ENCODE measurements around the gene PRR16.

GRCh38 chr5:120464627-120465435, 731 bp downstream of the PRR16 start:
- TF ChIP-seq CTCF (IDR thresholded peaks at IDR 0.05) (no peak), GABPB1 (CRISPR knock-in tag; IDR thresholded peaks at IDR 0.05) (no peak), PREB (CRISPR knock-in tag; IDR thresholded peaks at IDR 0.05; ENCODE audit: borderline replicate concordance) (no peak), ZNF423 (CRISPR knock-in tag; IDR thresholded peaks at IDR 0.05) (no peak), FOXJ3 (CRISPR knock-in tag; IDR thresholded peaks at IDR 0.05; ENCODE audit: borderline replicate concordance) (no peak), ZNF232 (CRISPR knock-in tag; IDR thresholded peaks at IDR 0.05) (no peak), JUN (CRISPR knock-in tag; IDR thresholded peaks at IDR 0.05) (no peak), NR2C2 (CRISPR knock-in tag; IDR thresholded peaks at IDR 0.05) (no peak), ATF1 (CRISPR knock-in tag; IDR thresholded peaks at IDR 0.05) (no peak), ZNF219 (CRISPR knock-in tag; IDR thresholded peaks at IDR 0.05; ENCODE audit: borderline replicate concordance) (no peak)

Measured in WTC11 (cell line).